HepG2 (cell line): ENCODE measurements around the gene PPEF2. TPM values are rescaled to one million over a fixed set of nuclear protein-coding genes. Genes with fewer than 3 reads are reported as not detected.
A peak's percentile ranks its signal among the peaks of the same experiment; 100 is the strongest.

ENCODE experiments used
- ATAC-seq: fragments of 200-7000 bp; cut with Tn5 transposase; 3 replicates; pipeline ENCODE4 v1.9.1; 2020; ENCODE audit warnings: mild to moderate bottlenecking, moderate library complexity
- Bru-seq: library from RNA; stranded (reverse); fragments of 400-500 nt; gene quantifications from one replicate; lab custom pipeline; 2021; lab: Mats Ljungman, UMichigan
- BruChase-seq, 2 experiments: library from RNA; stranded (reverse); fragments of 400-500 nt; gene quantifications; one replicate each; lab custom pipeline; 2021; lab: Mats Ljungman, UMichigan
- BruUV-seq: library from RNA; stranded (reverse); fragments of 400-500 nt; replicated peaks from 2 replicates; lab custom pipeline; 2021; lab: Mats Ljungman, UMichigan
- CTCF ChIA-PET: fragments of 300-600 bp; formaldehyde crosslinking; extraction: SDS; loops from one replicate; lab custom pipeline; 2021; ENCODE audit warnings: low total read pairs, inconsistent platforms, low intra/inter-chr PET ratio; lab: Yijun Ruan, JAX
- POLR2A ChIA-PET: fragments of 350-600 bp; sonication (Branson Sonifier 250); formaldehyde crosslinking; loops from one replicate; lab custom pipeline; 2020; ENCODE audit warnings: antibody characterized with exemption, inconsistent platforms; lab: Yijun Ruan, JAX
- DNase-seq: peaks from one replicate; pipeline ENCODE4 v3.0.0-alpha.2; 2015; ENCODE audit warnings: low spot score
- FAIRE-seq: peaks from 3 replicates; lab custom pipeline; 2011; peaks lifted over from hg19 to GRCh38; lab: Jason Lieb, UNC
- H2AFZ ChIP-seq: one replicate; pipeline ENCODE4 v1.6.1; 2011; ENCODE audit warnings: low read length, inconsistent platforms
- H3K27ac ChIP-seq: fragments of 300-600 bp; 3 replicates; pipeline ENCODE4 v1.8.0; 2011; ENCODE audit warnings: mixed run types, mild to moderate bottlenecking, mixed read lengths, low read length, inconsistent platforms; ENCODE audit not compliant: insufficient read depth; ENCODE audit errors: extremely low read length
- H3K27me3 ChIP-seq, 2 experiments: fragments of 200-600 bp in 1 of 2; 2 replicates in 1 of 2; 3 replicates in 1 of 2; pipeline versions ENCODE4 v1.6.0 to v1.8.0; 2011; ENCODE audit warnings: low read length in 2 of 2, mild to moderate bottlenecking in 2 of 2, moderate library complexity in 2 of 2, inconsistent platforms in 1 of 2; ENCODE audit not compliant: insufficient read depth in 2 of 2, control insufficient read depth in 1 of 2
- H3K36me3 ChIP-seq, 2 experiments: fragments of 200-600 bp in 1 of 2; replicated peaks in 1 of 2; 2 replicates in 1 of 2; 3 replicates in 1 of 2; pipeline versions ENCODE4 v1.5.1 to v1.8.0; 2011; ENCODE audit warnings: low read length in 2 of 2, inconsistent platforms in 1 of 2; ENCODE audit not compliant: insufficient read depth in 2 of 2, control insufficient read depth in 1 of 2
- H3K4me1 ChIP-seq: 2 replicates; pipeline ENCODE4 v1.5.1; 2012; ENCODE audit warnings: low read length, inconsistent platforms; ENCODE audit not compliant: insufficient read depth
- H3K4me2 ChIP-seq: 2 replicates; pipeline ENCODE4 v1.6.0; 2011; ENCODE audit warnings: low read depth, low read length, inconsistent platforms
- H3K4me3 ChIP-seq, 3 experiments: fragments of 200-600 bp in 1 of 3; sonication (generic), shearing (Covaris generic) in 1 of 3; replicated peaks in 1 of 3; 2 replicates each; pipeline ENCODE4 v1.5.1; 2011 to 2016; ENCODE audit warnings: low read length in 3 of 3, inconsistent platforms in 2 of 3, low read depth in 2 of 3, mild to moderate bottlenecking in 2 of 3, control low read depth in 1 of 3, mixed read lengths in 1 of 3; ENCODE audit not compliant: insufficient read depth in 1 of 3
- H3K79me2 ChIP-seq: one replicate; pipeline ENCODE4 v1.6.1; 2011; ENCODE audit warnings: low read length, inconsistent platforms; ENCODE audit not compliant: insufficient read depth
- H3K9ac ChIP-seq: 2 replicates; pipeline ENCODE4 v1.6.0; 2011; ENCODE audit warnings: mild to moderate bottlenecking, low read depth, low read length, inconsistent platforms; ENCODE audit not compliant: insufficient read depth
- H3K9me3 ChIP-seq: 2 replicates; pipeline ENCODE4 v1.5.1; 2012; ENCODE audit warnings: mild to moderate bottlenecking, low read length
- H4K20me1 ChIP-seq: 2 replicates; pipeline ENCODE4 v1.6.0; 2011; ENCODE audit warnings: inconsistent platforms, mild to moderate bottlenecking, low read length, moderate library complexity; ENCODE audit not compliant: insufficient read depth
- ADNP ChIP-seq: sonication (generic); formaldehyde crosslinking; IDR thresholded peaks from 2 replicates; pipeline ENCODE4 v1.4.0; 2020; ENCODE audit warnings: missing genetic modification reagents
- ARNT ChIP-seq: fragments of 450-650 bp; IDR thresholded peaks from 2 replicates; pipeline ENCODE4 v1.6.1; 2017
- ATM ChIP-seq: fragments of 450-650 bp; IDR thresholded peaks from 2 replicates; pipeline ENCODE4 v1.7.1; 2017; ENCODE audit warnings: mild to moderate bottlenecking, borderline replicate concordance
- HOXA5 ChIP-seq: sonication (generic); formaldehyde crosslinking; IDR thresholded peaks from 2 replicates; pipeline ENCODE4 v1.4.0; 2020; ENCODE audit warnings: missing genetic modification reagents
- MXD3 ChIP-seq: IDR thresholded peaks from 2 replicates; pipeline ENCODE4 v1.6.1; 2016; ENCODE audit warnings: mild to moderate bottlenecking, missing biosample characterization, missing genetic modification reagents
- NONO ChIP-seq, 2 experiments: fragments of 450-650 bp in 1 of 2; sonication (generic) in 1 of 2; formaldehyde crosslinking in 1 of 2; IDR thresholded peaks in 1 of 2; conservative IDR thresholded peaks in 1 of 2; 2 replicates each; pipeline versions ENCODE4 v1.6.1 to v1.8.0; 2017 to 2022; ENCODE audit warnings: mild to moderate bottlenecking in 1 of 2, missing genetic modification reagents in 1 of 2, moderate library complexity in 1 of 2
- SIN3A ChIP-seq: IDR thresholded peaks from 2 replicates; pipeline ENCODE4 v1.6.1; 2011; ENCODE audit warnings: low read depth, mild to moderate bottlenecking, control low read depth, low read length, borderline replicate concordance
- TMF1 ChIP-seq: sonication (generic); formaldehyde crosslinking; IDR thresholded peaks from 2 replicates; pipeline ENCODE4 v1.8.1; 2022; ENCODE audit warnings: low read depth, missing genetic modification reagents
- U2AF1 ChIP-seq: fragments of 200-400 bp; formaldehyde crosslinking; optimal IDR thresholded peaks from 2 replicates; pipeline ENCODE3; 2017; ENCODE audit warnings: mild to moderate bottlenecking, low read depth, low read length
- YEATS4 ChIP-seq: sonication (generic); formaldehyde crosslinking; IDR thresholded peaks from 2 replicates; pipeline ENCODE4 v1.4.0; 2020; ENCODE audit warnings: missing genetic modification reagents, borderline replicate concordance
- ZNF260 ChIP-seq: sonication (generic); formaldehyde crosslinking; IDR thresholded peaks from 2 replicates; pipeline ENCODE4 v1.4.0; 2020; ENCODE audit warnings: missing genetic modification reagents, low read depth, mild to moderate bottlenecking, borderline replicate concordance
- ZNF343 ChIP-seq: sonication (generic); formaldehyde crosslinking; IDR thresholded peaks from 2 replicates; pipeline ENCODE4 v1.4.0; 2020; ENCODE audit warnings: mild to moderate bottlenecking, missing genetic modification reagents
- ZNF549 ChIP-seq: sonication (generic); formaldehyde crosslinking; IDR thresholded peaks from 2 replicates; pipeline ENCODE4 v1.5.0; 2020; ENCODE audit warnings: missing genetic modification reagents
- ZNF615 ChIP-seq: sonication (generic); formaldehyde crosslinking; IDR thresholded peaks from 2 replicates; pipeline ENCODE4 v1.5.0; 2020; ENCODE audit warnings: mild to moderate bottlenecking, missing genetic modification reagents, borderline replicate concordance
- ZNF672 ChIP-seq: sonication (generic); formaldehyde crosslinking; IDR thresholded peaks from 2 replicates; pipeline ENCODE4 v1.8.1; 2022; ENCODE audit warnings: missing genetic modification reagents
- ZNF839 ChIP-seq: sonication (generic); formaldehyde crosslinking; IDR thresholded peaks from 2 replicates; pipeline ENCODE4 v1.4.0; 2020; ENCODE audit warnings: missing genetic modification reagents, mild to moderate bottlenecking, borderline replicate concordance
- WGBS: methylation state at CpG from one replicate; pipeline ENCODE4 v1.1.6; 2017; ENCODE audit warnings: low lambda C conversion rate; 5-methylcytosine and 5-hydroxymethylcytosine counted together
- in situ Hi-C: cut with HindIII; loops from 2 replicates; pipeline ENCODE4 v1.10.0; 2017; ENCODE audit warnings: low pct_unique_long_range_greater_than_20kb; ENCODE audit not compliant: extremely low pct_ligation_motif_present
- intact Hi-C: fragments of 100-400 bp; cut with micrococcal nuclease; formaldehyde crosslinking; loops from one replicate; pipeline ENCODE4 v1.10.0; 2022; ENCODE audit not compliant: unreplicated experiment
- long read RNA-seq, 2 experiments: library from RNA in 1 of 2; library from polyadenylated mRNA in 1 of 2; stranded (forward) in 1 of 2; unstranded in 1 of 2; transcript quantifications; one replicate each; pipeline ENCODE4 v2.0.0, GENCODE V29; 2019 to 2022
- polyA minus RNA-seq, 3 experiments: library from RNA; depleted of rRNA, polyadenylated mRNA; stranded (reverse); fragments of >200 nt; gene quantifications; 2 replicates each; pipeline ENCODE4 v1.2.3, GENCODE V29; 2011; ENCODE audit warnings: low replicate concordance in 1 of 3
- polyA plus RNA-seq, 8 experiments: library from polyadenylated mRNA; depleted of rRNA in 3 of 8; stranded (reverse) in 7 of 8; unstranded in 1 of 8; fragments of >200 nt; fragmentation: Illumina TruSeq in 4 of 8; extraction: Trizol in 4 of 8; gene quantifications; 2 replicates each; pipeline versions ENCODE4 v1.2.1 to v1.2.3, GENCODE V29; 2011 to 2016; ENCODE audit warnings: low read depth in 4 of 8, missing spikeins in 1 of 8, mixed read lengths in 1 of 8; ENCODE audit not compliant: insufficient read depth in 1 of 8
- total RNA-seq, 5 experiments: library from RNA; depleted of rRNA; stranded (reverse); fragments of >200 nt; fragmentation: Illumina TruSeq; extraction: Trizol; gene quantifications; 2 replicates each; pipeline ENCODE4 v1.2.3, GENCODE V29; 2016; ENCODE audit warnings: low read depth in 1 of 5
- TF ChIP-seq, protein P1 (sequence below), 2 experiments: sonication (generic) in 1 of 2; formaldehyde crosslinking in 1 of 2; IDR thresholded peaks; 2 replicates each; pipeline versions ENCODE4 v1.5.1 to v1.6.1; 2011 to 2020; ENCODE audit warnings: borderline replicate concordance in 1 of 2, low read depth in 1 of 2, low read length in 1 of 2, mild to moderate bottlenecking in 1 of 2, missing genetic modification reagents in 1 of 2, moderate library complexity in 1 of 2
- TF ChIP-seq, protein P2 (sequence below): sonication (generic); formaldehyde crosslinking; IDR thresholded peaks from 2 replicates; pipeline ENCODE4 v1.8.1; 2023; ENCODE audit warnings: mild to moderate bottlenecking, moderate library complexity, missing genetic modification reagents

The PPEF2 gene
- total RNA-seq (2016; rRNA removed; fragmentation: Illumina TruSeq; extraction: Trizol) = not detected in 2 replicates
- total RNA-seq (2016; cell fraction: cytosol; rRNA removed; fragmentation: Illumina TruSeq; extraction: Trizol; ENCODE audit: low read depth) = not detected in 2 replicates
- total RNA-seq (2016; cell fraction: insoluble cytoplasmic fraction; rRNA removed; fragmentation: Illumina TruSeq; extraction: Trizol) = not detected in 2 replicates
- total RNA-seq (2016; cell fraction: membrane; rRNA removed; fragmentation: Illumina TruSeq; extraction: Trizol) = not detected in 2 replicates
- total RNA-seq (2016; cell fraction: nucleus; rRNA removed; fragmentation: Illumina TruSeq; extraction: Trizol) = not detected in 2 replicates
- 0.01 and 0.04 TPM in 2 replicates for polyA plus RNA-seq (2011; rRNA removed)
- polyA plus RNA-seq (2011; cell fraction: cytosol; rRNA removed) = not detected in 2 replicates
- 0.10 and 0.14 TPM in 2 replicates for polyA plus RNA-seq (2011; cell fraction: nucleus; rRNA removed)
- polyA plus RNA-seq (2012) = not detected in 2 replicates
- not detected in 2 replicates for polyA plus RNA-seq (2016; cell fraction: cytosol; fragmentation: Illumina TruSeq; extraction: Trizol; ENCODE audit: low read depth)
- polyA plus RNA-seq (2016; cell fraction: insoluble cytoplasmic fraction; fragmentation: Illumina TruSeq; extraction: Trizol; ENCODE audit: low read depth) = not detected in 2 replicates
- polyA plus RNA-seq (2016; cell fraction: membrane; fragmentation: Illumina TruSeq; extraction: Trizol; ENCODE audit: low read depth) = not detected in 2 replicates
- polyA plus RNA-seq (2016; cell fraction: nucleus; fragmentation: Illumina TruSeq; extraction: Trizol; ENCODE audit: insufficient read depth, low read depth) = not detected in 2 replicates
- not detected in 2 replicates for polyA minus RNA-seq (2011; rRNA and poly(A)+ RNA removed; ENCODE audit: low replicate concordance)
- not detected in 2 replicates for polyA minus RNA-seq (2011; cell fraction: cytosol; rRNA and poly(A)+ RNA removed)
- polyA minus RNA-seq (2011; cell fraction: nucleus; rRNA and poly(A)+ RNA removed) = not detected in 2 replicates
- percentile 7 among the genes with signal in this experiment for Bru-seq, nascent RNA
- percentile 17 among the genes with signal in this experiment for BruChase-seq, experiment 1, labeled RNA remaining after a 6-hour chase
- BruChase-seq, experiment 2, labeled RNA remaining after a 2-hour chase = percentile 21 among the genes with signal in this experiment
- long read RNA-seq, experiment 1 = 0 reads
- long read RNA-seq, experiment 2 = 0 reads

- H2AFZ ChIP-seq = no peak within 1 kb of the TSS
- no peaks in the 10 kb centered on the region for H4K20me1 ChIP-seq
- no peak within 1 kb of the TSS for H3K4me3 ChIP-seq
- 0% methylated on average over 2 of the region's 5 CpGs for WGBS
- ChIA-PET POLR2A (interaction anchor here (0.8 kb wide), 1 partner anchor 177 kb away, joined by 3 read pairs; no protein-coding TSS in a partner anchor), CTCF (no interaction called here)
- H3K79me2 ChIP-seq = no peaks in the 10 kb centered on the region
- no peak within 1 kb of the TSS for H3K4me2 ChIP-seq
- no peaks in the 10 kb centered on the region for H3K36me3 ChIP-seq
- intact Hi-C loops = no loop called here
- no peaks in the 10 kb centered on the region for H3K4me1 ChIP-seq
- H3K9ac ChIP-seq = no peak within 1 kb of the TSS
- FAIRE-seq = no peak
- BruUV-seq = no TSS peak
- no peak for DNase-seq
- in situ Hi-C loops = no loop called here
- no peaks in the 10 kb centered on the region for H3K9me3 ChIP-seq
- H3K27me3 ChIP-seq = no peaks in the 10 kb centered on the region
- no peak within 1 kb of the TSS for H3K27ac ChIP-seq
- ATAC-seq = no peak
- TF ChIP-seq MXD3 (CRISPR knock-in tag) (no peak), ZNF839 (no peak), NONO (IDR thresholded peaks at IDR 0.05) (no peak), NONO (CRISPR knock-in tag; conservative IDR thresholded peaks at IDR 0.05) (no peak), ZNF549 (CRISPR knock-in tag) (no peak), SIN3A (no peak), U2AF1 (no peak), ZNF260 (CRISPR knock-in tag) (no peak), YEATS4 (CRISPR knock-in tag) (no peak), ADNP (CRISPR knock-in tag) (no peak), ARNT (no peak), ZNF615 (CRISPR knock-in tag) (no peak), TMF1 (CRISPR knock-in tag) (no peak), ATM (no peak), HOXA5 (no peak), ZNF672 (CRISPR knock-in tag) (no peak), ZNF343 (CRISPR knock-in tag) (no peak)
- TF ChIP-seq, protein P1, sequence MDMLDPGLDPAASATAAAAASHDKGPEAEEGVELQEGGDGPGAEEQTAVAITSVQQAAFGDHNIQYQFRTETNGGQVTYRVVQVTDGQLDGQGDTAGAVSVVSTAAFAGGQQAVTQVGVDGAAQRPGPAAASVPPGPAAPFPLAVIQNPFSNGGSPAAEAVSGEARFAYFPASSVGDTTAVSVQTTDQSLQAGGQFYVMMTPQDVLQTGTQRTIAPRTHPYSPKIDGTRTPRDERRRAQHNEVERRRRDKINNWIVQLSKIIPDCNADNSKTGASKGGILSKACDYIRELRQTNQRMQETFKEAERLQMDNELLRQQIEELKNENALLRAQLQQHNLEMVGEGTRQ (IDR thresholded peaks at IDR 0.05; ENCODE audit: low read depth, low read length) = no peak
- TF ChIP-seq, protein P1 (CRISPR knock-in tag; IDR thresholded peaks at IDR 0.05; ENCODE audit: borderline replicate concordance) = no peak
- TF ChIP-seq, protein P2, sequence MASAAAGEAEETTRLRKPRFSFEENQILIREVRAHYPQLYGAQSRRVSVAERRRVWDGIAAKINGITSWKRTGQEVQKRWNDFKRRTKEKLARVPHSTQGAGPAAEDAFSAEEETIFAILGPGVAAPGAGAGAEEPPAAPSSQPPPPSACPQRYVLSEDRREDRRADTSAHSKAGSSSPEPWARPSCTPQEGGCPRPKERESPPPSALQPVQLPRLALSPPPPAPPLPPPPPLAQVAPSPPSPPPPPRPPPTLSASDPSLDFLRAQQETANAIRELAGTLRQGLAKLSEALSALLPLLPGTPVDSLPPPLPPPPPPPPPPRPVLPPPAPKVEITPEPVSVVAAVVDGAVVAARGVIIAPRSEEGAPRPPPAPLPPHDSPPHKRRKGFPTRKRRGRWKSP (CRISPR knock-in tag) = no peak
These were observed at the start of gene PPEF2 for GRCh38 chr4:75902352-75902751. TSS of gene PPEF2 (minus strand) at chr4:75902452. CDS start at chr4:75896325, 6,127 bp downstream.
